HG02588 (cell line): Measurements from ENCODE around the gene COMMD7.

Experiments
- ATAC-seq: cut with Tn5 transposase; IDR thresholded peaks from one replicate; pipeline ENCODE4 v1.9.1; 2021; ENCODE audit warnings: mild to moderate bottlenecking, moderate library complexity; ENCODE audit not compliant: unreplicated experiment

The COMMD7 gene

DNA sequence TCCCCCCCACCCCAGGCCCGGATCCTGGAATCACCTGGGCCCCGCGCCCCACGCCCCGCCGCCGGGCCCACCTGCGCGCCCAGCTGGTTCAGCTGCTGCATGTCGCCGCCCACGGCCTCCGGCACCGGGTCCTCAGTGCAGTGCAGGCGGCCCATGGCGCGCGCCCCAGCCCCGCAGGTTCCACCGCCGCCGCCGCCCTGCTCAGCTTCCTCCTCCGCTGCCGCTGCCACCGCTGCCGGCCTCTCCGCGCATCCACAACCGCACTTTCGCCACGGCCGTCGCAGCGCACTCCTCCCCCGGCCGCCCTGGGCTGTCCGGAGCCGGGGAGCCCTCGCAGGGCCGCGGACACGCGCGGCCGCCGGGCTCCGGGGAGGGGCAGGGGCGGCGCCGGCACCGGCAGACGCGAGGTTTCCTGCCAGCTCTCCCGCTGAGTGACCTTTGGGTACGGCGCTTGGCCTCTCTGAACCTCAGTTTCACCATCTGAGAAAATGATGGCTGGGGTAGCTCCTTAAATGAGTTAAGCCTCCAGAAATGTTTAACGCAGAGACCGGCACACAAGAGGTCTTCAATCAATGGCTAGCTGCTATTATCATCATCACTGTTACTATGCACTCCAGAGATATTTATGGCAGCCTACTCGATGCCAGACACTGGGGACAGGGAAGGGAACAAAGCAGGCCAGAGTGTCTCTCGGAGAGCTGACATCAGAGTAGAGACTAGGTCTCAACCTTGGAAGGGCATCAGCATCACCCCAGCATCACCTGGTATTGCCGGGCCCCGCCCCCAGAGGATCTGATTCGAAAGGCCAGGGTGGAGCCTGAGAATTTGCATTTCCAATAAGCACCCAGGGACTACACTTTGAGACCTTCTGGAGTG, at the start of gene COMMD7:
Gene COMMD7 (minus strand): TSS at position 231 of the 876 bp plus-strand sequence. CDS start 76 bp downstream, at position 155.
- peak; percentile 61 for ATAC-seq

DNA sequence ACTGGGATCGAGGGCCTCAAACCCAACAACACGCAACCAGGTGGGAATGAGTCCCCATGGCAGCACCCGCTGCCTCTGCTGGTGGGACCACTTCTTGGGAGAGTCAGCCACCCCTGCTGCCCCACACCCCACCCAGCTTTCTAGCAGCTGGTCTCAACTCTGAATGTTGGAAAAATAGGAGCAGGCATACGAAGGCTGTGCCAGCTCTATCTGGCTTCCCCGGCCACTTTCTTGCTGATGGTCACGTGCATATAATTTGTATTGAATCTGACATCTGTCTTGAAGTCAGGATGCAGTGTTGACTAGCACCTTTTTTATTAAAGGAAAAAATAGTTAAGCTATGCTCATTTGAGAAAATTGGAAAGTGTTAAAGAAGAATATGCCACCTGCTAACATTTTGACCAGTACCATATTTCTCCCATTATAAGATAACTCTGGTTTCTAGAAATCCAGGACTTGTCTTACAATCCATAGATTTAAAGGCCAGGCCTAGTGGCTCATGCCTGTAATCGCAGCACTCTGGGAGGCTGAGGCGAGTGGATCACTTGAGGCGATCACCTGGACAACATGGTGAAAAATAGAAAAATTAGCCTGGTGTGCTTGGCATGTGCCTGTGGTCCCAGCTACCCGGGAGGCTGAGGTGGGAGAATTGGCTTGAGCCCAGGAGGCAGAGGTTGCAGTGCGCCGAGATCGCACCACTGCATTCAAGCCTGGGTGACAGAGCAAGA, 49.6 kb upstream of the COMMD7 start:
- no peak for ATAC-seq

DNA sequence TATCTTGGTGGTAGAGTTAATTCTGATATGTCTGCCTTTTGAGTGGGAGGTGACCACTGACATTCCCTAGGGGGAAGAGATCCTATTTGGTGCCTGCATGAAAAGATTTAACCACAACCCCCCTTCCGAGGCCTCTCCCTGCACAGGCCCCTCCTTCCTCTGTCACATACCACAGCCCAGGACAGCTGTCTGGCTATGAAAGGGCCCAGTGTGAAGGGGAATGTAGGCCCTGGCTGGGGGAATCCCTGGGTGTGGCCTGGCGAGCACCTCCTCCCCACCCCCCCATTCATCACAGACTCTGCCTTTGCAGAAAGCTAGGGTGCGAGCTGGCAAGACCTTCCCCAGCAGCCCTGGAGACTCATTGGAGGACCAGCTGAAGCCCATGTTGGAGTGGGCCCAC, 49.0 kb upstream of the COMMD7 start:
- peak; percentile 65 for ATAC-seq

DNA sequence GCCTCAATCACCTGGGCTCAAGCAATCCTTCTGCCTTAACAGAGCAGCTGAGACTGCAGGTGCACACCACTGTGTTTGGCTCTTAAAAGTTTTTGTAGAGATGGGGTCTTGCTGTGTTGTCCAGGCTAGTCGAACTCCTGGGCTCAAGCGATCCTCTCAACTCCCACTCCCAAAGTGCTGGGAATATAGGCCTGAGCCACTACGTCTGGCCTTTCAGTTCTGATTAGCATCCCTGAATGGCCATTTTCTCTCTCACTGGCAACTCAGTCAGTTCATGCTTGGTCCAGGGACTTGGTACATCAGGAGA, 47.4 kb upstream of the COMMD7 start:
- ATAC-seq, result no peak

DNA sequence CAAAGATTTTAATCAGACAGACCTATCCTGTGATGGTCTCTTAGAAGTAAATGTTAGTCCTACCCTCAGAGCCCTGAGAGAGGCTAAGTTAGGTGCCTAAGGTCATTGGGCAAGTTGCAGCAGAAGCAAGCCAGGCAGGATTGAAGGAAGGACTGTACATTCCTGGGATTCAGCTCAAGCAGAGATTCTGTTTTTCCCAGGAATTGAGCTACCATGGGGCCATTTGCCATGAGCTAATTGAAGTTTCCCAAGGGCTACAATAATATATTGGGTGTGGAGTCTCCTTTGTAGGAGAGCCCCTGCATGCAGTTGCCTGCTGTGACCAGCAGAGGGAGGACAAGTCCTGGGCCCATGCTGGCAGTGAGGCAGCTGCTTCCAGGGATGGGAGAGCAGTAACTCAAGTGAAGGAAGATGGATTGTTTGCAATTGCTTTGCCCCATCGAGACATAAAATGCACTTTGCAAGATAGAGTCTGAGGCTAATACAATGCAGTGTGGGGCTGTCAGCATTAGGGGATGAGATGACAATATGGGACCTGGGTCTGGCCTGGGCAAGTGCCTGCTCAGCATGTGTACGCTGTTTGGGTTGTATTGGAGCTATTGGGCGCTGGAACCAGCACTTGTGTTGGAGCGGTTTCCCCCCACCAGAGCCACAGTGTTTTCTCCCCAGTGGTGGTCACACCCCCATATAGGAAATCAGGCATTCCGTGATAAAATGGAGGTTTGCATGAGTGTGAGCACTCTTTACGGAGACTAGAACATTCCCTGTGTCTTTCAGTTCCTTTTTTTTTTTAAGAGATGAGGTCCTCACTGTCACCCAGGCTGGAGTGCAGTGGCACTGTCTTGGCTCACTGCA, 46.9 kb upstream of the COMMD7 start:
- ATAC-seq, result peak; percentile 62

DNA sequence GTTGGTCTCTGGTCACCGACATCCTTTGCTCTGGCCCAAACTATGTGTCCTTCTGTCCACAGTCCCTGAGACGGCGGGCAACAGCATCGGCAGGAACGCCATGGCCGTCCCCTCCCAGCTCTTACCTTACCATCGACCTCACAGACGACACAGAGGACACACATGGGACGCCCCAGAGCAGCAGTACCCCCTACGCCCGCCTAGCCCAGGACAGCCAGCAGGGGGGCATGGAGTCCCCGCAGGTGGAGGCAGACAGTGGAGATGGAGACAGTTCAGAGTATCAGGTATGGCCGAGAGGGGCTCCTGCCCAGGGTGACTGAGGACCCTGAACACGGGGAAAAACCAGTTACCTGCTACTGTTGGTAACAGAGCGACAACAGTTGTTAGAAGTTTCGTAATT, 43.9 kb upstream of the COMMD7 start:
- no peak for ATAC-seq

DNA sequence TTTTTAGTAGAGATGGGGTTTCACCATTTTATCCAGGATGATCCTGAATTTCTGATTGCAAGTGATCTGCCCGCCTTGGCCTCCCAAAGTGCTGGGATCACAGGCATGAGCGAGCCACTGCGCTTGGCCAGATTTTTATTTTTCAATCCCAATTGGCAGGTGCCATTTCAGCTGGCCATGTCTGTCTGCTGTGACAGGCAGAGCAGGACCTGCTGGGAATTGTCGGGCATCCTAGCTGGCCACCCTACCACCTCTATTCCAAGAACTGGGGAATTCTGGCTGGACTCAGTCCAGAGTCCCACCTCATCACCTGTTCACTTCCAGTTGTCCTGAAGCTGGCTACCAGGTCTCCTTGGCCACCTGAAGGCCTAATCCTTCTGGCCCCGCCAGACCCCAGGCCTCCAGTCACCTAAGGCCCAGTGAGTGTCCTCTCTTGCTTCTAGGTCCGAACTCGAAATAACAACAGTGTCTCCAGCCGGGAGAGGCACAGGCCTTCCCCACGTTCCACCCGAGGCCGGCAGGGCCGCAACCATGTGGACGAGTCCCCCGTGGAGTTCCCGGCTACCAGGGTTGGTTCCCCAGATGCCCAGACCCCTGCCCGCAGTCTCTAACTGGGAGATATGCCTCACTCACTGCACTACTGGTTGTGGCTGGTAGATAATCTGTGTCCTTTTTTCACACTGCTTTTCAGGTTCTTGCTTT, 42.9 kb upstream of the COMMD7 start:
- ATAC-seq, result no peak

DNA sequence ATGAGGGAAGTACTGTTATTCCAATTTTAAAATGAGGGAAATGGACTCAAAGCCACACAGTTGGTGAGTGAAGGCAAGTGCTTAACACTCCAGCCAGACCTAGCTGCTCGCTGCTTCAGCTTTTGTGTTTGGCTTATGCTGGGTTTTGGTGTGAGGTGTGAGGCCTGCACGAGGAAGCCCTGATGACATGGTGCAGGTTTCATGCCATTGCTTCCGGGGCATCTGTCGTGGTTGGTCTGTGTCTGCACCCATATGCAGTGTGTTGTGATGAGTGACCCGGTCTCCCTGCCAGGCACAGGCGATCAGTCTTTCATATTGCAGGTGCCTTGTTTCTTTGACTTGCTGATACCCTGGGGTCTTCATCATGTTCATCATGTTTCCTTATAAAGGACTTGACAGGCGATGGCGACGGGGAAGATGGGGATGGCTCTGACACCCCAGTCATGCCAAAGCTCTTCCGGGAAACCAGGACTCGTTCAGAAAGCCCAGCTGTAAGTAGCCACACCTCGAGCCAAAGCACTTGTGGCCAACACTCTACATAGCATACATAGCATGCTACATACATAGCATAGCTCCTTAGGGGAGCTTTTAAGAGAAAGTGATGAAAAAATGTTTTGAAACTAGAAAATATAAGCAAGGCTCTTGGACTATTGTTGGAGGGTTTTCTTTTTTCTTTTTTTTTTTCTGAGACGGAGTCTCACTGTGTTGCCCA, 41.3 kb upstream of the COMMD7 start:
- no peak for ATAC-seq

DNA sequence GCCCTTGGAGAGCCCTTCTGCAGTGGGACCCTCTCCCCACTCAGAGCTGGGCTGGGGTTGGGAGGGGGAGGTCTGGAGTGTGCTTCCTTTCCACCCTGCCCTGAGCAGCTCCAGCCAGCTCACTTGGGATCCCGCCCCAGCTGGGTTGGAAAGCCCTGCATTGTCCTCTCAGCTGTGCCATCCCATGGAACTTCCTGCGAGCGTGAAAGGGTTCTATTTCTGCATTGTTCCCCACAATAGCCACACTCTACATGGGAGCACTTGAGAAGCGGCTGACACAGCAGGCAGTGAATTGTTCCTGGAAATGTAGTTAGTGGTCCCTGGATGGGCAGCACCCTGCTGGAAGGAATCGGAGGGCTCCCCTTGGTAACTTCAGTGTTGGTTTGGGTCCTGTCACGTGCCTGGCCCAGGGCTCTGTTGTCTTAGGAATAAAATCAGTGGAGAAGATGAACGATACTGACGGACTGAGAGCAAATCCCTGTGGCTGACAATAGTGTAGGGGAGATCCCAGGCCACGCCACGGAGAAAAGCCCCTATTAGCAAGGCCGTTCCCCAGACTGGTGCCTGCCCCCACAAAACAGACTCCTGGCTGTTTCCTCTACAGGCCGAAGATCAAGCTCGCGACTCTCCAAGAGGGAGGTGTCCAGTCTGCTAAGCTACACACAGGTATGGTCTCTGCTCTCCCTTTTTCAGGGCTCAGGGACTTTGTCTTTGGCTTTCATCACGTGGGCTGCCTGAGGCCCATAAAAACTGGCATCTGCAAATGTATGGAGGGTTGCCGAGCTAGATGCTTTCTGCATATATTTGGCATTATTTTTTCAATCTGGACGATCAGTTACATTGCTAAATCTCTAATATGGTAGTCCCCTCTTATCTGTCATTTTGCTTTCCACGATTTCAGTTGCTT, 37.7 kb upstream of the COMMD7 start:
- no peak for ATAC-seq

DNA sequence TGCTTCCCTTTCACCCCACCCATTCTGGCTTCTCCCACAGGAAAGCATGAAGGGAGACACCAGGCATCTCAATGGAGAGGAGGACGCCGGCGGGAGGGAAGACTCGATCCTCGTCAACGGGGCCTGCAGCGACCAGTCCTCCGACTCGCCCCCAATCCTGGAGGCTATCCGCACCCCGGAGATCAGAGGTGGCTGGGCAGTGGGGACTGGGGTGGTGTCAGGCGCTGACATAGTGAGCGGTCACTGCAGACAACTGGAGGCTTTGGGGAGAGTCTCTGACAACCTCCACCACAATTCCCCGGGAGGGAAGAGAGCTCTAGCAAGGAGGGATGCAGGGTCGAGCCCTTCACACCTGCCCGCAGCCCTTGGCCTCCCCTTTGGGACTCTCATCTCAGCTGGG, 37.0 kb upstream of the COMMD7 start:
- ATAC-seq, result no peak

DNA sequence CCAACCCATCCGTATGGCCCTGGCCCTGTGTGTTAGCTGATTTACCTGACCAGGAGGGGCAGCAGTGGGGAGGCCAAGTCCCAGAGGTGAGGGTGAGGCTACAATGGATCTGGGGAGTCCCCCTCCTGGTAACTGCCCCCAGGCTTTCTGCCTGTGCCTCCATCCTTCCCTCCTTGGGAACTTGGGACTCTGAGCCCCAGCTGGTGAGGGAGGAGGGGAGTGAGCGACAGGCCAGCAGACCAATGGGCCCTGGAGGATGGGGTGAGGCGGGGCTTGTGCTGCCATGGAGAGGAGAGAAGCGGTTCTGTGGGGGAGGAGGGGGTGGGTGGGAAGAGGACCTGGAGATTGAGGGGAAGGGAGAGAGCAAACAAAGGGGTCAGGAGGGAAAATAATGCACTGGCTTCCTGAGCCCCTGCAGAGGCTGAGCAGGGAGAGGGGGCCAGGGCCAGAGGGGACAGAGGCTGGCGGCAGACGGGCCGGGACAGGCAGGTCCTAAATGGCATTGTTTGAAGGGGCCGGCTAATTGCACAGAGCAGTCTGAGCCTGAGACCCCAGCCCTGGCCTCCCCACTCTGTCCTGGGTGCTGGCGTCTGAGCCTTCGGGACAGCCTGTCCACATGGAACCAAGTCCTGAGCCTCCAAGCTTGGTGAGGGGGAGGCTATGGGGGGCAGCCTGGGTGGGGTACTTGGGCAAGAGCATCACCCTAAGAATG, 36.4 kb upstream of the COMMD7 start:
- ATAC-seq, result no peak

DNA sequence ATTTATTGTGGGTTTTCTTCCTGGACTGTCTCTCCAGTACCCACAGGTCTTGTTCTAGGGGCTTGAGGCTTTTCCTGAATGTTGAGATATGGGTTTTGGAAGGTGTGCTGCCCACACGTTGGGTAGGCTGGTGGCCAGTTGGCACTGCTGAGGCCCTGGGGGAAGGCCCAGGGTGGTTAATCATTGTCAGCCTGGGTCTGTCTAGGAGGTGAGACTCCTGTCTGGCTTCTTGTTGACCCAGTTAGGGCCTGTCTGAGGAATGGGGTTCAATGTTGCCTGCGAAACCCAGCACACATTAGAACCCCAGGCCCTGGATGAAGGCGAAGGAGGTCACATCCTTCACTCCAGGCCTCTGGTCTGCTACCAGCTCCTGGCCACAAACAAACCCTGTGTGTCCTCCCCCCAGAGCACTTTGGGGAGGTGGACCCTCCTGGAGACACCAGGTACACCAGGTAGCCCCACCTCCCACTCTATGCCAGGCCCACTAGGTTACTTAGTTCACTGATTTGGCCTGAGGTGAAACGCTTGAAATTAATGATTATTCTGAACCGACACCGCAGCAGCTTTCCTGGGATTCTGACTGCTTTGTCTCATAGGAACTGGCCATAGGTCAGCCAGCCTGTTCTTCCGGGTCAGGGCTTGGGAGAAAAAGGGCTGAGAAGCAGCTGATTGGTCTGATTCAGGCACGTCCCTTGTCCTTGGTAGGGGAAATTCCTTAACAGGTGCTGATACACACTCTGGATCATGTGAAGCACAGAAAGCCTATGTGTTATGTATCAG, 34.1 kb upstream of the COMMD7 start:
- ATAC-seq, result no peak

DNA sequence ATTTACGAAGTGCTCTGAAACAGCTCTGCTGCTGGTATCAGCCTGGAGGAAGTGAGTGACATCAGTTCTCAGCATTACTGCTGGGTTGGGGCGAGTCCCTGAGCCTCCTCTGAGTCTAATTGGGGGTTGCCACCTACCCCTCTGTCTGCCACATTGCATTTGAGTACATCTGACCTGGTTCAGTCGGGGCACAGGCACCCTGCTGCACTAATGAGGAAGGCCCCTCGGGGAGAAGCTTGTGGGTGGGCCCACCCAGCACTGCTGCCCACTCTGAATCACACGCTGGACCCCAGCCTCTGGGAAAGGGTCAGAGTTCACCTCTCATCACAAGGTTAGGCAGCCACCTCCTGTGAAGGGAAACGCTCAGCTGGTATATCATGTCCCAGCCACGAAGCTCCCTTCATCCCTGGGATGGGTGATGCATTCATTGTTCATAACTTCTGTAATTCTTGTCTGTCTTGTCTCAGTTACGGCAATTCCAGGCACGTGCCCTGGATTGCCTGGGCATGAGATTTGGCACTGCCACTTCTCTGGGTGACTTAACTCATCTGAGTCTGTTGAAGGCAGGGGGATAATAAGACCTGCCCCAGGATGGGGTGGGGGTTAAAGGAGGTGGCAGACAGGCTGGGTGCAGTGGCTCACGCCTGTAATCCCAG, 32.2 kb upstream of the COMMD7 start:
- no peak for ATAC-seq

DNA sequence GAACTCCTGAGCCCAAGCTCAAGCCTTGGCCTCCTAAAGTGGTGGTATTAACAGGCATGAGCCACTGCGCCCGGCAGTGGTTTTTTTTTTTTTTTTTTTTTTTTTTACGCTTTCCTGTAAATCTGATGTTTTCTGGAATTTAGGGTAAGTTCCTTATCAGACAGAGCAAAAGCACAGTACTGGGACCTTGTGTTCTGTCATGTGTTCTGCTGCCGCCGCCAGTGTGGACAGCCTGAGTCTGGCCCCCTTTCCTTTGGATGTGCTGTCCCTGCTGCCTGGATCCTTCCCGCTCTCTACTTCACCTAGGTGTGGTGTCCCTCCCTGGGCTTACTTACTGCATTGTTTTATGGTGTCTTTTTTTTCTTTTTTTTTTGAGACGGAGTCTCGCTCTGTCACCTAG, 30.6 kb upstream of the COMMD7 start:
- ATAC-seq, result no peak

DNA sequence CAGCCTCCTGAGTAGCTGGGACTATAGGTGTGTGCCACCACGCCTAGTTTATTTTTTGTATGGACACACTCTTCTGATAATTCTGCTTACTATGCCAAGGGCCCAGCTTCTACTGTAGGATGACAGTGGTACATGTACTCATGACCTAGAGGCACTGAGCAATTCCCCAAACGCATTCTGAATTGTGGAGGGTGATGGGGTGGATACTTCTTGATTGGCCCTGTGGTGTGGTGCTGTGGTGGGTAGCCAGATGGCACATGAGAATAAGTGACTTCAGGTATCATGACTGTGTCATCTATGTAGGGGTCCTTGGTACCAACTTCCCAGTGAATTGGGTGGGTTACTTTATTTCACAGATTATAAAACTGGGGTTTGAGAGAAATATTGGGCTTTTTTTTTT, 30.0 kb upstream of the COMMD7 start:
- ATAC-seq, result no peak

DNA sequence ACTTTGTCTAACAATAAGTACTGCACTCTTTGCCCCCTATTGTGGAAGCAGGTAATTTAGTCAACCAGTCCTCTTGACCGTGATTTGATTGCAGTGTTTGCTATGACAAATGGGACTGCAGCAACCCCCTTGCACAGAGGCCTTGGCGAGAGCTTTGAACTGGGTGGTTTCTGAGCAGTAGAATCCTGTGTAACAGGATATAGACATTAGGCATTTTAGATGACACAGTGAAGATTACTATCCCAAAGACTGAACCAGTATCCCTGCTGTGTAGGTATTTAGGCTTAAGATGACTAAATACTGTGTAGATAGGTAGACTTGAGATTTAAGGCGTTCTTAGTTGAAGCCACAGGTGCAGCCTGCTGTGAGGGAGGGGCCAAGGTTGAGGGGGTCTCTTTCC, 28.8 kb upstream of the COMMD7 start:
- no peak for ATAC-seq
